ENCODE data around the gene CCDC106.

Gene CCDC106

GRCh38 chr19:55668603-55669348 is 20.8 kb downstream of the CCDC106 start:
- DNase-seq (ENCODE audit: low spot score): no peak

- peak; percentile 78 for DNase-seq (ENCODE audit: low spot score)
Measured at GRCh38 chr19:55669418-55670279, 21.6 kb downstream of the CCDC106 start.

- no peak for DNase-seq (ENCODE audit: low spot score)
Measured at GRCh38 chr19:55670280-55671053, 22.5 kb downstream of the CCDC106 start.

- no peak for DNase-seq (ENCODE audit: low spot score)
Measured at GRCh38 chr19:55671054-55671378, 23.0 kb downstream of the CCDC106 start.

- DNase-seq (ENCODE audit: low spot score): no peak
Measured at GRCh38 chr19:55672418-55672817, 24.4 kb downstream of the CCDC106 start.

- DNase-seq (ENCODE audit: low spot score): no peak
Measured at GRCh38 chr19:55673465-55673864, 25.5 kb downstream of the CCDC106 start.

GRCh38 chr19:55673889-55674288 is 25.9 kb downstream of the CCDC106 start:
- no peak for DNase-seq (ENCODE audit: low spot score)

GRCh38 chr19:55674459-55674840 is 26.4 kb downstream of the CCDC106 start:
- no peak for DNase-seq (ENCODE audit: low spot score)

- DNase-seq (ENCODE audit: low spot score): peak; percentile 95
Measured at GRCh38 chr19:55674841-55675660, 27.0 kb downstream of the CCDC106 start, which contains the start of gene EPN1. Gene EPN1 (plus strand): TSS chr19:55675226. CDS start chr19:55678628, 3,402 bp downstream.

- no peak for DNase-seq (ENCODE audit: low spot score)
Measured at GRCh38 chr19:55675661-55676354, 27.8 kb downstream of the CCDC106 start.

- DNase-seq (ENCODE audit: low spot score): peak; percentile 34
Measured at GRCh38 chr19:55676383-55676782, 28.4 kb downstream of the CCDC106 start.

- no peak for DNase-seq (ENCODE audit: low spot score)
Measured at GRCh38 chr19:55676889-55677505, 29.0 kb downstream of the CCDC106 start.

GRCh38 chr19:55677572-55678028 is 29.6 kb downstream of the CCDC106 start:
- DNase-seq (ENCODE audit: low spot score): no peak

GRCh38 chr19:55678121-55678671 is 30.2 kb downstream of the CCDC106 start:
- no peak for DNase-seq (ENCODE audit: low spot score)

- DNase-seq (ENCODE audit: low spot score): no peak
Measured at GRCh38 chr19:55679343-55680257, 31.6 kb downstream of the CCDC106 start.

GRCh38 chr19:55680339-55681130 is 32.5 kb downstream of the CCDC106 start:
- no peak for DNase-seq (ENCODE audit: low spot score)

GRCh38 chr19:55681131-55682092 is 33.4 kb downstream of the CCDC106 start:
- no peak for DNase-seq (ENCODE audit: low spot score)
